ENCODE results near the gene B4GALNT3. TPM values are rescaled to one million over a fixed set of nuclear protein-coding genes. Genes with fewer than 3 reads are reported as not detected.

B4GALNT3 gene
- total and polyA plus RNA-seq, 7 donors, result 0.21 to 4.0 (median 0.57) TPM

DNA sequence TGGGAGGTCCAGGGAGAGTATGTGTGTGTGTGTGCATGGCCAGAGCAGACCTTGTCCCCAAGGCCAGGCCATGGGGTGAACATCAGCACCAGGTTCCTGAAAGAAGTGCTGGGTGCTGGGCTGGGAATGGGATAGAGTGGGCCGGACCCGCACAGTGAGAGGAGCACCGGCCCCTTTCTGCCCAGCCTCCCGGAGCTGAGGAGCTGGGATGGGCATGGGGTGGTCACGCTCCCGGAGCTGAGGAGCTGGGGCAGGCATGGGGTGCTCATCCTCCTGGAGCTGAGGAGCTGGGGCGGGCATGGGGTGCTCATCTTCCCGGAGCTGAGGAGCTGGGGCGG, 83.3 kb downstream of the B4GALNT3 start:
- WGBS, 3 donors, result 77 to 95% (median 77%) methylated on average over 7 to 8 of the region's 9 CpGs

DNA sequence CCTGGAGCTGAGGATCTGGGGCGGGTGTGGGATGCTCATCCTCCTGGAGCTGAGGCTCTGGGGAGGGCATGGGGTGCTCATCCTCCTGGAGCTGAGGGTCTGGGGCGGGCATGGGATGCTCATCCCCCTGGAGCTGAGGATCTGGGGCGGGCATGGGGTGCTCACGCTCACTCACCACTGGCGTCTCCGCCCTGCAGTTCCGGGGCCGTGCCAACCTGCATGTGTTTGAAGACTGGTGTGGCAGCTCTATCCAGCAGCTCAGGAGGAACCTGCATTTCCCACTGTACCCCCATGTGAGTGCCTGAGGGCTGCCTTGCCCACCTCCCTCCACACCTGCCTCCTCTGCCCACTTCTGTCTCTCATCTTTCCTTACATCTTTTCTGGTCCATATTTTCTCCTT, 84.4 kb downstream of the B4GALNT3 start:
- WGBS, 3 donors, result 83 to 96% (median 89%) methylated on average over 8 of the region's 8 CpGs
- Histone ChIP-seq H3K27ac (no peak overlapping the region), H3K9me3 (no peaks in the 10 kb centered on the region), H3K4me3 (no peak overlapping the region), H3K4me1 (peaks cover 3% of the 10 kb centered on the region), H3K27me3 (ENCODE audit: insufficient read depth in 3 of 3, low read length in 2 of 3) (peaks cover 0 to 4% (median 0%) of the 10 kb centered on the region in 3 donors), H3K36me3 (ENCODE audit: insufficient read depth in 1 of 2, low read depth in 1 of 2) (no peaks in the 10 kb centered on the region)
- TF ChIP-seq, protein P1, sequence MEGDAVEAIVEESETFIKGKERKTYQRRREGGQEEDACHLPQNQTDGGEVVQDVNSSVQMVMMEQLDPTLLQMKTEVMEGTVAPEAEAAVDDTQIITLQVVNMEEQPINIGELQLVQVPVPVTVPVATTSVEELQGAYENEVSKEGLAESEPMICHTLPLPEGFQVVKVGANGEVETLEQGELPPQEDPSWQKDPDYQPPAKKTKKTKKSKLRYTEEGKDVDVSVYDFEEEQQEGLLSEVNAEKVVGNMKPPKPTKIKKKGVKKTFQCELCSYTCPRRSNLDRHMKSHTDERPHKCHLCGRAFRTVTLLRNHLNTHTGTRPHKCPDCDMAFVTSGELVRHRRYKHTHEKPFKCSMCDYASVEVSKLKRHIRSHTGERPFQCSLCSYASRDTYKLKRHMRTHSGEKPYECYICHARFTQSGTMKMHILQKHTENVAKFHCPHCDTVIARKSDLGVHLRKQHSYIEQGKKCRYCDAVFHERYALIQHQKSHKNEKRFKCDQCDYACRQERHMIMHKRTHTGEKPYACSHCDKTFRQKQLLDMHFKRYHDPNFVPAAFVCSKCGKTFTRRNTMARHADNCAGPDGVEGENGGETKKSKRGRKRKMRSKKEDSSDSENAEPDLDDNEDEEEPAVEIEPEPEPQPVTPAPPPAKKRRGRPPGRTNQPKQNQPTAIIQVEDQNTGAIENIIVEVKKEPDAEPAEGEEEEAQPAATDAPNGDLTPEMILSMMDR (IDR thresholded peaks at IDR 0.05), result no peak
- intact Hi-C loops (cut with DNase I), result loop anchor here in 1 of 2 donors (2.0 kb wide), 1 partner anchor 89 kb away; no protein-coding TSS in a partner anchor
- DNase-seq (no peak), ATAC-seq (no peak)

More for the DNA sequence above, 83.3 kb downstream of the B4GALNT3 start:
- ATAC-seq (no peak), DNase-seq (no peak)
- H3K27me3 ChIP-seq (ENCODE audit: insufficient read depth in 3 of 3, low read length in 2 of 3), result peaks cover 0 to 4% (median 0%) of the 10 kb centered on the region in 3 donors
- H3K4me1 ChIP-seq, result peaks cover 3% of the 10 kb centered on the region
- intact Hi-C loops (cut with DNase I), result no loop called here
- no peak overlapping the region for H3K4me3 ChIP-seq
- H3K27ac ChIP-seq, result no peak overlapping the region
- H3K9me3 ChIP-seq, result no peaks in the 10 kb centered on the region
- H3K36me3 ChIP-seq (ENCODE audit: insufficient read depth in 1 of 2, low read depth in 1 of 2), result no peaks in the 10 kb centered on the region
- TF ChIP-seq, protein P1 (IDR thresholded peaks at IDR 0.05), result no peak

DNA sequence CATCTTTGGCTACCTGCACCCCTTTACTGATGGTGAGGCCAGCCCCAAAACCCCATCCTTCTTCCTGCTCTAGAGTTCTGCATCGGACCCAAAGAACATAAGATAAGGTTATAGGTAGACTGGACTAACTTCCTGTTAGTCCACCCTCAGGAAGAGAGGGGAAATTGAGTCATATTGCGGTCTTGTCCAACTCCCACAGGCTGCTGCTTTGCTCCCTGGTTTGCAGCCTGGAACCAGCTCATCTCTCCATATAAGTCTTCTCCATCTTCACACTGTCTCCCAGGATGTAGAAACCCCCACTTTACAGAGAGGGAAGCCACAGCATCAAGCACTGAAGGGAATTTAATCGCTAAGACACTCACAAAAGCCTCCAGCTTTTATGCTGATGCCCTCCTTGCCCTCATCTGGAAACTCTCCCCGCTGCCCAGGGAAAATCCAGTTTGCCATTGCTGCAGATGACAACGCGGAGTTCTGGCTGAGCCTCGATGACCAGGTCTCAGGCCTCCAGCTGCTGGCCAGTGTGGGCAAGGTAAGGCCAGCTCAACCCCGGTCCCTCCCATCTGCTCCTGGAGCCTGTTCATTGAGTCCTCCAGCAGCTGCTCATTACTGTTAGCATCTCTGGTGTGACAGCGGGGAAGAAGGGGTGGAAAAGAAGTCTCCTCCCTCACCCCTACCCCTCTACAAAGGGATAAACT, 85.3 kb downstream of the B4GALNT3 start:
- no peak overlapping the region for H3K27ac ChIP-seq
- no peaks in the 10 kb centered on the region for H3K36me3 ChIP-seq (ENCODE audit: insufficient read depth in 1 of 2, low read depth in 1 of 2)
- TF ChIP-seq, protein P1 (IDR thresholded peaks at IDR 0.05), result no peak
- ATAC-seq (no peak), DNase-seq (no peak)
- intact Hi-C loops (cut with DNase I), result loop anchor here in 1 of 2 donors (2.0 kb wide), 1 partner anchor 90 kb away; no protein-coding TSS in a partner anchor
- 70 to 82% (median 77%) methylated on average over 9 of the region's 9 CpGs for WGBS, 3 donors
- H3K4me3 ChIP-seq, result no peak overlapping the region
- H3K9me3 ChIP-seq, result no peaks in the 10 kb centered on the region
- H3K4me1 ChIP-seq, result peaks cover 3% of the 10 kb centered on the region
- peaks cover 0 to 4% (median 0%) of the 10 kb centered on the region in 3 donors for H3K27me3 ChIP-seq (ENCODE audit: insufficient read depth in 3 of 3, low read length in 2 of 3)

DNA sequence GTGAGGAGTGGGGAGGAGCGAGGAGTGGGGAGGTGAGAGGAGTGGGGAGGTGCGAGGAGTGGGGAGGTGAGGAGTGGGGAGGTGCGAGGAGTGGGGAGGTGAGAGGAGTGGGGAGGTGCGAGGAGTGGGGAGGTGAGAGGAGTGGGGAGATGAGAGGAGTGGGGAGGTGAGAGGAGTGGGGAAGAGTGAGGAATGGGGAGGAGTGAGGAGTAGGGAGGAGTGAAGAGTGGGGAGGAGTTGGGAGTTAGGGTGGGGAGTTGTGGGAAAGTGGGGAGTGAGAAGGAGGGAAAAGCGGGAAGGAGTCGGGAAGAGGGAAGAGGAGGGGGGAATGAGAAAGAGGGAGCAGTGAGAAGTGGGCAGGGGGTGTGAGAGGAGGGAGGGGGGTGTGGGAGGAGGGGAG, 86.1 kb downstream of the B4GALNT3 start:
- Histone ChIP-seq H3K27ac (no peak overlapping the region), H3K36me3 (ENCODE audit: insufficient read depth in 1 of 2, low read depth in 1 of 2) (no peaks in the 10 kb centered on the region), H3K27me3 (ENCODE audit: insufficient read depth in 3 of 3, low read length in 2 of 3) (peaks cover 0 to 4% (median 0%) of the 10 kb centered on the region in 3 donors), H3K4me1 (peaks cover 3% of the 10 kb centered on the region), H3K9me3 (no peaks in the 10 kb centered on the region), H3K4me3 (no peak overlapping the region)
- intact Hi-C loops (cut with DNase I), result loop anchor here (2.0 kb wide), 3 partner anchors 43 to 103 kb away; no protein-coding TSS in a partner anchor
- 73 to 86% (median 79%) methylated on average over 5 to 6 of the region's 6 CpGs for WGBS, 3 donors
- DNase-seq, result no peak
- TF ChIP-seq, protein P1 (IDR thresholded peaks at IDR 0.05), result no peak
- ATAC-seq, result no peak
